GM18873 (cell line): Measurements from ENCODE around the gene TLL1.

Experiments
- ATAC-seq: cut with Tn5 transposase; IDR thresholded peaks from one replicate; pipeline ENCODE4 v1.9.1; 2021; ENCODE audit warnings: mild to moderate bottlenecking, moderate library complexity, moderate number of reproducible peaks; ENCODE audit not compliant: unreplicated experiment, low FRiP score

Gene TLL1

GRCh38 chr4:165872461-165873297 is at the start of gene TLL1:
TLL1 (plus strand) TSS chr4:165873237; CDS start chr4:165873905, 668 bp downstream.
- no peak for ATAC-seq

- no peak for ATAC-seq
Measured at GRCh38 chr4:165826166-165826565, 46.9 kb upstream of the TLL1 start.

GRCh38 chr4:165827018-165827417 is 46.0 kb upstream of the TLL1 start:
- ATAC-seq: no peak

GRCh38 chr4:165828928-165829327 is 44.1 kb upstream of the TLL1 start:
- ATAC-seq: no peak

- no peak for ATAC-seq
Measured at GRCh38 chr4:165834116-165834515, 38.9 kb upstream of the TLL1 start.

- no peak for ATAC-seq
Measured at GRCh38 chr4:165838575-165838974, 34.5 kb upstream of the TLL1 start.

- ATAC-seq: no peak
Measured at GRCh38 chr4:165839615-165840333, 33.3 kb upstream of the TLL1 start.

- no peak for ATAC-seq
Measured at GRCh38 chr4:165842684-165843083, 30.4 kb upstream of the TLL1 start.

GRCh38 chr4:165844161-165844560 is 28.9 kb upstream of the TLL1 start:
- ATAC-seq: no peak

GRCh38 chr4:165851256-165851655 is 21.8 kb upstream of the TLL1 start:
- ATAC-seq: no peak

GRCh38 chr4:165855191-165855590 is 17.8 kb upstream of the TLL1 start:
- ATAC-seq: no peak

GRCh38 chr4:165861363-165861762 is 11.7 kb upstream of the TLL1 start:
- ATAC-seq: no peak

- no peak for ATAC-seq
Measured at GRCh38 chr4:165864271-165864670, 8.8 kb upstream of the TLL1 start.

GRCh38 chr4:165866019-165866650 is 6.9 kb upstream of the TLL1 start:
- ATAC-seq: no peak

- no peak for ATAC-seq
Measured at GRCh38 chr4:165867961-165868360, 5.1 kb upstream of the TLL1 start.

GRCh38 chr4:165873298-165874071 is 448 bp downstream of the TLL1 start:
- ATAC-seq: no peak

- ATAC-seq: no peak
Measured at GRCh38 chr4:165874072-165874790, 1.2 kb downstream of the TLL1 start.

- no peak for ATAC-seq
Measured at GRCh38 chr4:165874791-165875371, 1.8 kb downstream of the TLL1 start.

- ATAC-seq: no peak
Measured at GRCh38 chr4:165875446-165875845, 2.4 kb downstream of the TLL1 start.

- no peak for ATAC-seq
Measured at GRCh38 chr4:165877286-165877685, 4.2 kb downstream of the TLL1 start.
